HepG2 (cell line): ENCODE data around the gene SMIM14. TPM values are rescaled to one million over a fixed set of nuclear protein-coding genes. Genes with fewer than 3 reads are reported as not detected.

ENCODE experiments used
- ATAC-seq: fragments of 200-7000 bp; cut with Tn5 transposase; 3 replicates; pipeline ENCODE4 v1.9.1; 2020; ENCODE audit warnings: mild to moderate bottlenecking, moderate library complexity
- BruUV-seq: library from RNA; stranded (reverse); fragments of 400-500 nt; replicated peaks from 2 replicates; lab custom pipeline; 2021; lab: Mats Ljungman, UMichigan
- CTCF ChIA-PET: fragments of 300-600 bp; formaldehyde crosslinking; extraction: SDS; loops from one replicate; lab custom pipeline; 2021; ENCODE audit warnings: low total read pairs, inconsistent platforms, low intra/inter-chr PET ratio; lab: Yijun Ruan, JAX
- POLR2A ChIA-PET: fragments of 350-600 bp; sonication (Branson Sonifier 250); formaldehyde crosslinking; loops from one replicate; lab custom pipeline; 2020; ENCODE audit warnings: antibody characterized with exemption, inconsistent platforms; lab: Yijun Ruan, JAX
- DNase-seq: peaks from one replicate; pipeline ENCODE4 v3.0.0-alpha.2; 2015; ENCODE audit warnings: low spot score
- FAIRE-seq: peaks from 3 replicates; lab custom pipeline; 2011; peaks lifted over from hg19 to GRCh38; lab: Jason Lieb, UNC
- H2AFZ ChIP-seq: one replicate; pipeline ENCODE4 v1.6.1; 2011; ENCODE audit warnings: low read length, inconsistent platforms
- H3K27ac ChIP-seq: fragments of 300-600 bp; 3 replicates; pipeline ENCODE4 v1.8.0; 2011; ENCODE audit warnings: mixed run types, mild to moderate bottlenecking, mixed read lengths, low read length, inconsistent platforms; ENCODE audit not compliant: insufficient read depth; ENCODE audit errors: extremely low read length
- H3K27me3 ChIP-seq, 2 experiments: fragments of 200-600 bp in 1 of 2; 2 replicates in 1 of 2; 3 replicates in 1 of 2; pipeline versions ENCODE4 v1.6.0 to v1.8.0; 2011; ENCODE audit warnings: low read length in 2 of 2, mild to moderate bottlenecking in 2 of 2, moderate library complexity in 2 of 2, inconsistent platforms in 1 of 2; ENCODE audit not compliant: insufficient read depth in 2 of 2, control insufficient read depth in 1 of 2
- H3K36me3 ChIP-seq, 2 experiments: fragments of 200-600 bp in 1 of 2; replicated peaks in 1 of 2; 2 replicates in 1 of 2; 3 replicates in 1 of 2; pipeline versions ENCODE4 v1.5.1 to v1.8.0; 2011; ENCODE audit warnings: low read length in 2 of 2, inconsistent platforms in 1 of 2; ENCODE audit not compliant: insufficient read depth in 2 of 2, control insufficient read depth in 1 of 2
- H3K4me1 ChIP-seq: 2 replicates; pipeline ENCODE4 v1.5.1; 2012; ENCODE audit warnings: low read length, inconsistent platforms; ENCODE audit not compliant: insufficient read depth
- H3K4me2 ChIP-seq: 2 replicates; pipeline ENCODE4 v1.6.0; 2011; ENCODE audit warnings: low read depth, low read length, inconsistent platforms
- H3K4me3 ChIP-seq, 3 experiments: fragments of 200-600 bp in 1 of 3; sonication (generic), shearing (Covaris generic) in 1 of 3; replicated peaks in 1 of 3; 2 replicates each; pipeline ENCODE4 v1.5.1; 2011 to 2016; ENCODE audit warnings: low read length in 3 of 3, inconsistent platforms in 2 of 3, low read depth in 2 of 3, mild to moderate bottlenecking in 2 of 3, control low read depth in 1 of 3, mixed read lengths in 1 of 3; ENCODE audit not compliant: insufficient read depth in 1 of 3
- H3K79me2 ChIP-seq: one replicate; pipeline ENCODE4 v1.6.1; 2011; ENCODE audit warnings: low read length, inconsistent platforms; ENCODE audit not compliant: insufficient read depth
- H3K9ac ChIP-seq: 2 replicates; pipeline ENCODE4 v1.6.0; 2011; ENCODE audit warnings: mild to moderate bottlenecking, low read depth, low read length, inconsistent platforms; ENCODE audit not compliant: insufficient read depth
- H3K9me3 ChIP-seq: 2 replicates; pipeline ENCODE4 v1.5.1; 2012; ENCODE audit warnings: mild to moderate bottlenecking, low read length
- H4K20me1 ChIP-seq: 2 replicates; pipeline ENCODE4 v1.6.0; 2011; ENCODE audit warnings: inconsistent platforms, mild to moderate bottlenecking, low read length, moderate library complexity; ENCODE audit not compliant: insufficient read depth
- CHCHD3 ChIP-seq: sonication (generic); formaldehyde crosslinking; IDR thresholded peaks from 2 replicates; pipeline ENCODE4 v1.8.0; 2022; ENCODE audit warnings: mild to moderate bottlenecking, missing genetic modification reagents, moderate library complexity
- CREB1 ChIP-seq, 2 experiments: fragments of 450-650 bp in 1 of 2; IDR thresholded peaks; 2 replicates each; pipeline ENCODE4 v1.6.1; 2016 to 2017; ENCODE audit warnings: control low read depth in 1 of 2, mild to moderate bottlenecking in 1 of 2, missing compliant biosample characterization in 1 of 2, missing genetic modification characterization in 1 of 2
- KDM5B ChIP-seq: sonication (generic); formaldehyde crosslinking; IDR thresholded peaks from 2 replicates; pipeline ENCODE4 v1.4.0; 2020; ENCODE audit warnings: missing genetic modification reagents, mild to moderate bottlenecking, borderline replicate concordance
- MAFF ChIP-seq: IDR thresholded peaks from 2 replicates; pipeline ENCODE4 v1.6.1; 2011; ENCODE audit warnings: low read depth, low read length, improper control_type of control experiment
- MAFK ChIP-seq, 2 experiments: IDR thresholded peaks in 1 of 2; conservative IDR thresholded peaks in 1 of 2; 2 replicates each; pipeline ENCODE4 v1.6.1; 2011; ENCODE audit warnings: improper control_type of control experiment in 2 of 2, low read length in 2 of 2
- WGBS: methylation state at CpG from one replicate; pipeline ENCODE4 v1.1.6; 2017; ENCODE audit warnings: low lambda C conversion rate; 5-methylcytosine and 5-hydroxymethylcytosine counted together
- in situ Hi-C: cut with HindIII; loops from 2 replicates; pipeline ENCODE4 v1.10.0; 2017; ENCODE audit warnings: low pct_unique_long_range_greater_than_20kb; ENCODE audit not compliant: extremely low pct_ligation_motif_present
- intact Hi-C: fragments of 100-400 bp; cut with micrococcal nuclease; formaldehyde crosslinking; loops from one replicate; pipeline ENCODE4 v1.10.0; 2022; ENCODE audit not compliant: unreplicated experiment
- polyA plus RNA-seq, 8 experiments: library from polyadenylated mRNA; depleted of rRNA in 3 of 8; stranded (reverse) in 7 of 8; unstranded in 1 of 8; fragments of >200 nt; fragmentation: Illumina TruSeq in 4 of 8; extraction: Trizol in 4 of 8; gene quantifications; 2 replicates each; pipeline versions ENCODE4 v1.2.1 to v1.2.3, GENCODE V29; 2011 to 2016; ENCODE audit warnings: low read depth in 4 of 8, missing spikeins in 1 of 8, mixed read lengths in 1 of 8; ENCODE audit not compliant: insufficient read depth in 1 of 8
- total RNA-seq, 5 experiments: library from RNA; depleted of rRNA; stranded (reverse); fragments of >200 nt; fragmentation: Illumina TruSeq; extraction: Trizol; gene quantifications; 2 replicates each; pipeline ENCODE4 v1.2.3, GENCODE V29; 2016; ENCODE audit warnings: low read depth in 1 of 5
- TF ChIP-seq, protein P1 (sequence below): sonication (generic); formaldehyde crosslinking; IDR thresholded peaks from 2 replicates; pipeline ENCODE4 v1.4.0; 2020; ENCODE audit warnings: missing genetic modification reagents

SMIM14 gene
- total and polyA plus RNA-seq, 2 of the 13 experiments (the other 11 are each of a cell fraction or from before 2014, with no cell fraction given): 16.3 to 28.1 TPM

GRCh38 chr4:39555472-39555871, 83.2 kb downstream of the SMIM14 start:
- Histone ChIP-seq H3K27me3 (no peaks in the 10 kb centered on the region; a peak in 1 of 5 replicates), H4K20me1 (0 out of 2 replicates have a peak, but pooled peaks cover 2% of the 10 kb centered on the region), H3K4me1 (peaks cover 26% of the 10 kb centered on the region), H2AFZ (no peak overlapping the region), H3K36me3 (no peaks in the 10 kb centered on the region; a peak in 1 of 5 replicates), H3K79me2 (no peaks in the 10 kb centered on the region), H3K4me3 (no peak overlapping the region), H3K4me2 (no peak overlapping the region), H3K27ac (no peak overlapping the region), H3K9ac (no peak overlapping the region), H3K9me3 (no peaks in the 10 kb centered on the region)
- in situ Hi-C loops (no loop called here), intact Hi-C loops (no loop called here)
- FAIRE-seq: no peak
- WGBS: 94% methylated on average over 3 of the region's 3 CpGs
- no TSS peak for BruUV-seq
- ATAC-seq: no peak
- no peak for DNase-seq
- TF ChIP-seq CHCHD3 (CRISPR knock-in tag) (no peak), MAFK (conservative IDR thresholded peaks at IDR 0.05 in 1 of 2, IDR thresholded peaks at IDR 0.05 in 1 of 2; ENCODE audit: low read length in 2 of 2) (peak; percentile 27 to 70; a peak in 2 of 4 replicates), MAFF (0 out of 2 replicates have a peak, but pooled peaks have one; percentile 35), CREB1 (IDR thresholded peaks at IDR 0.05) (no peak), CREB1 (CRISPR knock-in tag; IDR thresholded peaks at IDR 0.05) (no peak), KDM5B (no peak)
- TF ChIP-seq, protein P1, sequence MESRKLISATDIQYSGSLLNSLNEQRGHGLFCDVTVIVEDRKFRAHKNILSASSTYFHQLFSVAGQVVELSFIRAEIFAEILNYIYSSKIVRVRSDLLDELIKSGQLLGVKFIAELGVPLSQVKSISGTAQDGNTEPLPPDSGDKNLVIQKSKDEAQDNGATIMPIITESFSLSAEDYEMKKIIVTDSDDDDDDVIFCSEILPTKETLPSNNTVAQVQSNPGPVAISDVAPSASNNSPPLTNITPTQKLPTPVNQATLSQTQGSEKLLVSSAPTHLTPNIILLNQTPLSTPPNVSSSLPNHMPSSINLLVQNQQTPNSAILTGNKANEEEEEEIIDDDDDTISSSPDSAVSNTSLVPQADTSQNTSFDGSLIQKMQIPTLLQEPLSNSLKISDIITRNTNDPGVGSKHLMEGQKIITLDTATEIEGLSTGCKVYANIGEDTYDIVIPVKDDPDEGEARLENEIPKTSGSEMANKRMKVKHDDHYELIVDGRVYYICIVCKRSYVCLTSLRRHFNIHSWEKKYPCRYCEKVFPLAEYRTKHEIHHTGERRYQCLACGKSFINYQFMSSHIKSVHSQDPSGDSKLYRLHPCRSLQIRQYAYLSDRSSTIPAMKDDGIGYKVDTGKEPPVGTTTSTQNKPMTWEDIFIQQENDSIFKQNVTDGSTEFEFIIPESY (CRISPR knock-in tag): no peak
- ChIA-PET POLR2A (interaction anchor here (2.0 kb wide), 1 partner anchor 28 kb away, joined by 10 read pairs; the partner anchor contains the start of gene UGDH), CTCF (no interaction called here)
